Uterus (tissue), 4 donors: ENCODE data around the gene DISP3. TPM values are rescaled to one million over a fixed set of nuclear protein-coding genes. Genes with fewer than 3 reads are reported as not detected.

ENCODE experiments used
- DNase-seq, 2 donors: peaks; one replicate each; pipeline ENCODE4 v3.0.0-alpha.2; 2019 to 2020
- H3K27ac ChIP-seq, 2 donors: fragments of 200-600 bp; sonication (generic); 1 replicate in 1 of 2; 2 replicates in 1 of 2; pipeline ENCODE4 v1.5.1; 2016 to 2018
- H3K27me3 ChIP-seq, 2 donors: fragments of 200-600 bp; sonication (generic); one replicate each; pipeline ENCODE4 v1.5.1; 2018 to 2019; ENCODE audit warnings: control low read depth in 1 of 2
- H3K36me3 ChIP-seq, 2 donors: fragments of 200-600 bp; sonication (generic); one replicate each; pipeline ENCODE4 v1.5.1; 2019; ENCODE audit warnings: control low read depth in 1 of 2
- H3K4me1 ChIP-seq, 2 donors: fragments of 200-600 bp; sonication (generic); one replicate each; pipeline ENCODE4 v1.5.1; 2018 to 2019; ENCODE audit warnings: control low read depth in 1 of 2
- H3K4me3 ChIP-seq, 2 donors: fragments of 200-600 bp; sonication (generic); 1 replicate in 1 of 2; 2 replicates in 1 of 2; pipeline ENCODE4 v1.5.1; 2018 to 2019; ENCODE audit warnings: mild to moderate bottlenecking in 1 of 2
- H3K9me3 ChIP-seq, 2 donors: fragments of 200-600 bp; sonication (generic); one replicate each; pipeline ENCODE4 v1.5.1; 2019; ENCODE audit warnings: control low read depth in 1 of 2
- POLR2A ChIP-seq, 2 donors: fragments of 450-650 bp; IDR thresholded peaks; one replicate each; pipeline ENCODE4 v1.6.1; 2016; ENCODE audit warnings: antibody characterized with exemption in 2 of 2, mild to moderate bottlenecking in 1 of 2, moderate library complexity in 1 of 2
- intact Hi-C: fragments of 100-400 bp; cut with DNase I; formaldehyde crosslinking; loops from one replicate; pipeline ENCODE4 v1.15.1; 2023; ENCODE audit warnings: low total_unique reads
- total RNA-seq, 4 donors: library from RNA; depleted of rRNA in 3 of 4; stranded (reverse); fragments of >200 nt in 3 of 4; gene quantifications; one replicate each; pipeline versions ENCODE4 v1.1.0 to v1.2.4, GENCODE V29; 2014 to 2023
- TF ChIP-seq, protein P1 (sequence below), 4 experiments: fragments of 200-600 bp in 2 of 4; fragments of 450-650 bp in 2 of 4; sonication (generic) in 2 of 4; IDR thresholded peaks; one replicate each; pipeline ENCODE4 v1.5.1; 2016 to 2019; ENCODE audit warnings: antibody characterized with exemption in 4 of 4, mild to moderate bottlenecking in 2 of 4, moderate library complexity in 1 of 4
- donor health status: DM: yes; HTN: yes; CAD: no.

DISP3 gene
- total RNA-seq, 4 donors from 2014 or later: 0.09 to 0.90 TPM; not detected in 2

DNA sequence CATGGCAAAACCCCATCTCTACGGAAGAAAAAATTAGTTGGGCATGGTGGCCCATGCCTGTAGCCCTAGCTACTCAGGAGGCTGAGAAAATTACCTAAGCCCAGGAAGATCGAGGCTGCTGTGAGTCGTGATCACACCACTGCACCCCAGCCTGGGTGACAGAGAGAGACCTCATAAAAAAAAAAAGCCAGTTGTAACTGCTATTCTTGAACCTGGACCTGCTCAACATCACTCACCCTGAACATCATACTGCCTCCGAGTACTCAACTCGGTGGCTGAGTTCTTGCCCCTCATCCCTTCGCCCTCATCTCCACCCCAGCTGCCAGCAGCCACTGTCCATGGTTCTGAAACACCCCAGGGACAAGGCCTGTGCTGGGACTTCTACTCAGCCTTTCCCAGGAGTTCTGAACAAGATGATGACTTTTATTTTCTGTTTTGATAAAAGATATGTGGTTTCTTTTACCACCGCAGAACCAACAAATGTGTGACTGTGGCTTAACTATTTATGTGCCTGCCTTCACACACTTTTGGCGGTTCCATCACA, 5.4 kb upstream of the DISP3 start:
- no peak for DNase-seq
- H3K9me3 ChIP-seq: no peaks in the 10 kb centered on the region
- TF ChIP-seq POLR2A (IDR thresholded peaks at IDR 0.05): no peak
- TF ChIP-seq, protein P1, sequence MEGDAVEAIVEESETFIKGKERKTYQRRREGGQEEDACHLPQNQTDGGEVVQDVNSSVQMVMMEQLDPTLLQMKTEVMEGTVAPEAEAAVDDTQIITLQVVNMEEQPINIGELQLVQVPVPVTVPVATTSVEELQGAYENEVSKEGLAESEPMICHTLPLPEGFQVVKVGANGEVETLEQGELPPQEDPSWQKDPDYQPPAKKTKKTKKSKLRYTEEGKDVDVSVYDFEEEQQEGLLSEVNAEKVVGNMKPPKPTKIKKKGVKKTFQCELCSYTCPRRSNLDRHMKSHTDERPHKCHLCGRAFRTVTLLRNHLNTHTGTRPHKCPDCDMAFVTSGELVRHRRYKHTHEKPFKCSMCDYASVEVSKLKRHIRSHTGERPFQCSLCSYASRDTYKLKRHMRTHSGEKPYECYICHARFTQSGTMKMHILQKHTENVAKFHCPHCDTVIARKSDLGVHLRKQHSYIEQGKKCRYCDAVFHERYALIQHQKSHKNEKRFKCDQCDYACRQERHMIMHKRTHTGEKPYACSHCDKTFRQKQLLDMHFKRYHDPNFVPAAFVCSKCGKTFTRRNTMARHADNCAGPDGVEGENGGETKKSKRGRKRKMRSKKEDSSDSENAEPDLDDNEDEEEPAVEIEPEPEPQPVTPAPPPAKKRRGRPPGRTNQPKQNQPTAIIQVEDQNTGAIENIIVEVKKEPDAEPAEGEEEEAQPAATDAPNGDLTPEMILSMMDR (IDR thresholded peaks at IDR 0.05): no peak
- peaks cover 0 to 4% of the 10 kb centered on the region in 2 donors for H3K4me1 ChIP-seq
- H3K36me3 ChIP-seq: no peaks in the 10 kb centered on the region
- no peak overlapping the region for H3K27ac ChIP-seq
- no peak overlapping the region for H3K4me3 ChIP-seq
- no peaks in the 10 kb centered on the region for H3K27me3 ChIP-seq
- intact Hi-C loops: no loop called here

DNA sequence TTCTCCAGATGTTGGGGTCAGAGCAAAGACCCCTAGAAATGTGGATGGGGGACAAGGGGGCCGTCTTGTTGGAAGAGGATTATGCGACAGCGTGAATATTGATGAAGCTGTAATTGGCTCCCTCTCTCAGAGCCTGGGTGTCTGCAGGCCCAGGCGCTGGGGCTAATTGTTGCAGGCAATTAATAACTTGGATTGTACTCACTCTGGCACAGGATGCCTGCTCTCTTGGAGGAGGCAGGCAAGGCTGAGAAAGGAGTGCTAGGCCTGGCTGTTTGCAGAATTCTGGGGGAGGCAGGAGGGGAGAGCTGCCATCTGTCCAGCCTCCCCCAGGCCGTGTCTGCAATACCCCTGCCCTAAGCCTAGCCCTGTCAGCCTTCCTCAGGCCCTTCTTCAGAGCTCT, 4.1 kb upstream of the DISP3 start:
- TF ChIP-seq, protein P1 (IDR thresholded peaks at IDR 0.05): no peak
- TF ChIP-seq POLR2A (IDR thresholded peaks at IDR 0.05): no peak
- no peak for DNase-seq
- Histone ChIP-seq H3K27me3 (no peaks in the 10 kb centered on the region), H3K27ac (no peak overlapping the region), H3K4me3 (no peak overlapping the region), H3K36me3 (no peaks in the 10 kb centered on the region), H3K4me1 (peaks cover 0 to 15% of the 10 kb centered on the region in 2 donors), H3K9me3 (no peaks in the 10 kb centered on the region)
- intact Hi-C loops: no loop called here

DNA sequence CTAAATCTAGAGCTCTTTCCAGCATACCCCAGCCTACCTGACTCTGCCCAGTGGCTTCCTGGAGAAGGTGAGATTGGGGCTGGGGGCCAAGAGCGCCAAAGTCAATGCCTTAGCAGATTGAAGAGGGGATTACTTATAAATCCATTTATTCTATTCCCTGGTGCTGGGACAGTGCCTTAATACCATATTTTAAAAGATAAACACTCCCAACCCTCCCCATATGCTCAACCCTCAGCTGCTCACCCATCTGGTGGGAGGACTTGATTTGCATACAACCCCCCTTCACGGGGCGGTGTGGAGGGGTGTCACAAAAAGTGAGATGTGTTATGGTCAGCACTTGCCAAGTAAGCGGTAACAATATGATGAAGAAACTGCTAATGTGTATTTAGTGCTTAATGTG, 3.2 kb upstream of the DISP3 start:
- DNase-seq: no peak
- peaks cover 0 to 15% of the 10 kb centered on the region in 2 donors for H3K4me1 ChIP-seq
- no peaks in the 10 kb centered on the region for H3K36me3 ChIP-seq
- H3K27ac ChIP-seq: no peak overlapping the region
- TF ChIP-seq, protein P1 (IDR thresholded peaks at IDR 0.05): no peak
- TF ChIP-seq POLR2A (IDR thresholded peaks at IDR 0.05): no peak
- intact Hi-C loops: no loop called here
- no peak overlapping the region for H3K4me3 ChIP-seq
- H3K9me3 ChIP-seq: no peaks in the 10 kb centered on the region
- H3K27me3 ChIP-seq: no peaks in the 10 kb centered on the region

DNA sequence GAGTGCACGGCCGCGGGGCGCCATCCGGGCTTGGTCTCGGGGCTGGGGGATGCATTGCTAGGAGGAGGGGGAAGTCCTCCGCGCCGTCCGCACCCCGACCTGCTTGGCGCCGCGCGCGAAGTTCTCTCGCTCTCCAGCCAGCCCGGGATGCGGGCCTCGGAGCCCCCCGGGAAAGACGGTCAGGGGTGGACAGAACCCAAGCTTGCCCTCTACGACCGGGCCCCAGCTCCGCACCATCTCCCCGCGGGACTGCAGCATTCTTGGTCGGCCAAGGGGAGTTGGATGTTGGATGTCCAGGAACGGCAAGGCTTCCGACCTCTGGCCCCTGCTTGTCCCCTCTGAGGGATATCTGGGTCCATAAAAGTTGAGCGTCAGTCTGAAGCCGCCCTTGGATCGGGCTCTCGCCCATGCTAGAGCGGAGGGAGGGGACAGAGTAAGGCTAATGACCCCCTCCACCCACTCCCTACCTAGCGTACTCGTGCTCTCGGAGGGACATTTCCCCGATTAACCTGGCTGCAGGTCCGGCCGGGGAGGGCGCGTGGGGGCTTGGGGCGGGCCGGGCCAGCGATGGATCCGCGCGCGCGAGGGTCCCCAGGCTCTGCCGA, 522 bp downstream of the DISP3 start:
- Histone ChIP-seq H3K27me3 (peaks cover 0 to 12% of the 10 kb centered on the region in 2 donors), H3K27ac (no peak overlapping the region), H3K4me1 (peaks cover 0 to 15% of the 10 kb centered on the region in 2 donors), H3K9me3 (no peaks in the 10 kb centered on the region), H3K36me3 (no peaks in the 10 kb centered on the region), H3K4me3 (peak overlapping the region; percentile 11)
- no peak for DNase-seq
- TF ChIP-seq POLR2A (IDR thresholded peaks at IDR 0.05): no peak
- TF ChIP-seq, protein P1 (IDR thresholded peaks at IDR 0.05): no peak
- intact Hi-C loops: no loop called here

DNA sequence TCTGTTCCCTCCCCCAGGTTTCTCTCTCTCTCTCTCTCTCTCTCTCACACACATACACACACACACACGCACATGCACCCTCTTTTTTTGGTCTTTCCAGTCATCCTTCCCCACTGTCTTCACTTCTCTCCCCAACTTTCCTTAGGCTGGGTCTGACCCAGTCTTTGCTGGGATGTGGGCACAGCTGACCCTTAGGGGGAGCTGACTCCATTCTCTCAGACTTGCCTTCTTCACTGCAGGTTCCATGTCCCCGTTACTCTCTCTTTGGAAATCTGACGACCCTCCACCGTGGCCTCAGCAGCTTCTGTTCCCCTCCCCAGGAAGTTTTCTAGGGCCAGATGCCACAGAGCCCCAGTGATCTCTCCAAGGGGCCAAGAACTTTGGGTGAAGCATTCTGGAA, 2.1 kb downstream of the DISP3 start:
- H3K36me3 ChIP-seq: no peaks in the 10 kb centered on the region
- no peak overlapping the region for H3K27ac ChIP-seq
- H3K4me3 ChIP-seq: no peak overlapping the region
- no peak for DNase-seq
- intact Hi-C loops: no loop called here
- peaks cover 0 to 12% of the 10 kb centered on the region in 2 donors for H3K27me3 ChIP-seq
- H3K9me3 ChIP-seq: no peaks in the 10 kb centered on the region
- H3K4me1 ChIP-seq: peaks cover 0 to 15% of the 10 kb centered on the region in 2 donors
- TF ChIP-seq, protein P1 (IDR thresholded peaks at IDR 0.05): no peak
- no peak for TF ChIP-seq POLR2A (IDR thresholded peaks at IDR 0.05)
